Lung (tissue), 12 donors: ENCODE measurements around the gene CMSS1. TPM values are rescaled to one million over a fixed set of nuclear protein-coding genes. Genes with fewer than 3 reads are reported as not detected.

Experiments
- ATAC-seq: fragments of 200-7000 bp; cut with Tn5 transposase; one replicate; pipeline ENCODE4 v1.9.1; 2020; ENCODE audit warnings: moderate number of reproducible peaks; ENCODE audit not compliant: insufficient read depth, low FRiP score
- DNase-seq, 3 donors: peaks; one replicate each; pipeline ENCODE4 v3.0.0-alpha.2; 2013 to 2017
- H3K27ac ChIP-seq, 2 donors: one replicate each; pipeline ENCODE4 v1.5.1; 2013; ENCODE audit warnings: mild to moderate bottlenecking in 2 of 2, moderate library complexity in 2 of 2, control low read depth in 1 of 2, inconsistent platforms in 1 of 2, low read depth in 1 of 2, low read length in 1 of 2
- H3K27me3 ChIP-seq, 3 donors: one replicate each; pipeline ENCODE4 v1.5.1; 2013; ENCODE audit warnings: low read length in 2 of 3; ENCODE audit not compliant: control insufficient read depth in 3 of 3, insufficient read depth in 3 of 3
- H3K36me3 ChIP-seq, 4 donors: one replicate each; pipeline ENCODE4 v1.5.1; 2013; ENCODE audit warnings: low read length in 4 of 4, mild to moderate bottlenecking in 1 of 4, moderate library complexity in 1 of 4; ENCODE audit not compliant: control insufficient read depth in 4 of 4, insufficient read depth in 4 of 4
- H3K4me1 ChIP-seq, 5 donors: one replicate each; pipeline ENCODE4 v1.5.1; 2013; ENCODE audit warnings: low read length in 5 of 5, mild to moderate bottlenecking in 2 of 5, moderate library complexity in 1 of 5; ENCODE audit not compliant: control insufficient read depth in 5 of 5, insufficient read depth in 5 of 5
- H3K4me3 ChIP-seq: one replicate; pipeline ENCODE4 v1.5.1; 2013; ENCODE audit warnings: mild to moderate bottlenecking, control low read depth, moderate library complexity
- H3K9ac ChIP-seq, 2 donors: one replicate each; pipeline ENCODE4 v1.5.1; 2013; ENCODE audit warnings: low read length in 2 of 2, control low read depth in 1 of 2; ENCODE audit not compliant: insufficient read depth in 1 of 2
- H3K9me3 ChIP-seq, 4 donors: one replicate each; pipeline ENCODE4 v1.5.1; 2013; ENCODE audit warnings: low read length in 3 of 4, mild to moderate bottlenecking in 1 of 4, moderate library complexity in 1 of 4; ENCODE audit not compliant: control insufficient read depth in 4 of 4, insufficient read depth in 3 of 4
- CTCF ChIP-seq: IDR thresholded peaks from 2 replicates; pipeline ENCODE4 v1.5.1; 2012; ENCODE audit warnings: mild to moderate bottlenecking; ENCODE audit errors: control extremely low read depth, extremely low read depth
- WGBS, 2 donors: extraction: QIAGEN DNeasy Blood & Tissue Kit; methylation state at CpG; one replicate each; pipeline ENCODE4 v1.1.7; 2013; 5-methylcytosine and 5-hydroxymethylcytosine counted together
- polyA plus RNA-seq, 2 donors: library from polyadenylated mRNA; stranded (reverse); fragments of 200-250 nt; gene quantifications; one replicate each; pipeline ENCODE4 v1.2.1, GENCODE V29; 2013
- total RNA-seq, 2 donors: library from RNA; depleted of rRNA in 1 of 2; stranded (reverse); fragments of >200 nt in 1 of 2; gene quantifications; one replicate each; pipeline ENCODE4 v1.2.1, GENCODE V29; 2014 to 2021
- donor health status: control.
- donor health status: control.
- donor health status: Bipolar disorder and iron deficiency.
- donor health status: healthy.
- donor health status: DM: yes; HTN: yes; CAD: no.

The CMSS1 gene
- total and polyA plus RNA-seq, 4 donors = 12.3 to 28.9 (median 22.6) TPM

GRCh38 chr3:99962703-99963102, 145.0 kb downstream of the CMSS1 start:
- no peak for TF ChIP-seq CTCF
- no peaks in the 10 kb centered on the region for H3K36me3 ChIP-seq
- no peak overlapping the region for H3K9ac ChIP-seq
- 88 to 92% methylated on average over 2 of the region's 2 CpGs for WGBS, 2 donors
- no peak for DNase-seq
- no peaks in the 10 kb centered on the region for H3K27me3 ChIP-seq
- ATAC-seq = no peak
- H3K4me3 ChIP-seq = no peak overlapping the region
- H3K27ac ChIP-seq = no peak overlapping the region
- H3K4me1 ChIP-seq = peaks cover 4 to 10% (median 7%) of the 10 kb centered on the region in 5 donors
- no peaks in the 10 kb centered on the region for H3K9me3 ChIP-seq

GRCh38 chr3:99965077-99965476, 147.4 kb downstream of the CMSS1 start:
- no peaks in the 10 kb centered on the region for H3K36me3 ChIP-seq
- TF ChIP-seq CTCF = no peak
- H3K9me3 ChIP-seq = no peaks in the 10 kb centered on the region
- WGBS, 2 donors = 95 to 100% methylated on average over 1 of the region's 1 CpG
- ATAC-seq (no peak), DNase-seq (no peak)
- H3K27me3 ChIP-seq = no peaks in the 10 kb centered on the region
- H3K4me3 ChIP-seq = no peak overlapping the region
- H3K4me1 ChIP-seq = peaks cover 3 to 10% (median 6%) of the 10 kb centered on the region in 5 donors
- peak overlapping the region in 1 of 2 donors; percentile 14 for H3K27ac ChIP-seq
- no peak overlapping the region for H3K9ac ChIP-seq

DNA sequence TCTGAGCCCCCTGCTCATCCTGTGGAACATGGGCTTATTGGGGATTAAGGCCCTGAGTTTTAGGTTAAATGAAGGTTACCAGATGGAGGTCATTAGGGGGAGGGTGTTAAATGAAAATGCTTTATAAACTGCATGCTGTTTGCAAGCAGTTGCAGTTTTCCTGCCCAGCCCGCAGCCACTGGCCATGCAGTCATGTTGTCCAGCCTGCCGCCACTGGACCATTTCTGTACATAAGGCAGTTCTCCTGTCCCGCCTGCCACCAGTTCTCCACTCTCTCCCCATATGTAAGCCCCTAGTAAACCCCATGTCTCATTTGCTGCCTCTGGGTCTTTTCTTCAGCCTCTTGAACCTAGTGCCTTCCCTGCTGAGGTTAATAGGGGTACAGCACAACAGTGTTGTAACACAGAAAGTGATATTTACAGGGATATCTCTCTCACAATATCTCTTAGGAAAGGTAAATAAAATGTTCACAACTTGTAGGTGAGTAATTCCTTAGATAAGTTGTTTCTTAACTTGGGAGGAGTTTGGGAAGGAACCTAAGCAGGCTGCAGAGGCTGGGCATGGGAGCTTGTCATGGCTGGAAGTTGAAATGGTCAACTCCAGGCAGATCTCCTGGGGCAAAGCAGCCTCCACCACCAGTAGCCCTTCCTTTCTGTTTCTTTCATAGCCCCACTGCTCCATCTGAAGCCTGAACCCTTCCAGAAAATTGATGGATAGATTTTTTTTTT, 148.2 kb downstream of the CMSS1 start:
- H3K36me3 ChIP-seq = no peaks in the 10 kb centered on the region
- H3K27me3 ChIP-seq = no peaks in the 10 kb centered on the region
- peaks cover 3 to 7% (median 6%) of the 10 kb centered on the region in 5 donors for H3K4me1 ChIP-seq
- H3K27ac ChIP-seq = no peak overlapping the region
- peak; percentile 10 for ATAC-seq
- TF ChIP-seq CTCF = no peak
- WGBS, 2 donors = 98 to 100% methylated on average over 3 of the region's 3 CpGs
- no peaks in the 10 kb centered on the region for H3K9me3 ChIP-seq
- no peak for DNase-seq
- no peak overlapping the region for H3K4me3 ChIP-seq
- H3K9ac ChIP-seq = no peak overlapping the region
